ENCODE results near the gene B3GNT7.

- TF ChIP-seq, protein P1, sequence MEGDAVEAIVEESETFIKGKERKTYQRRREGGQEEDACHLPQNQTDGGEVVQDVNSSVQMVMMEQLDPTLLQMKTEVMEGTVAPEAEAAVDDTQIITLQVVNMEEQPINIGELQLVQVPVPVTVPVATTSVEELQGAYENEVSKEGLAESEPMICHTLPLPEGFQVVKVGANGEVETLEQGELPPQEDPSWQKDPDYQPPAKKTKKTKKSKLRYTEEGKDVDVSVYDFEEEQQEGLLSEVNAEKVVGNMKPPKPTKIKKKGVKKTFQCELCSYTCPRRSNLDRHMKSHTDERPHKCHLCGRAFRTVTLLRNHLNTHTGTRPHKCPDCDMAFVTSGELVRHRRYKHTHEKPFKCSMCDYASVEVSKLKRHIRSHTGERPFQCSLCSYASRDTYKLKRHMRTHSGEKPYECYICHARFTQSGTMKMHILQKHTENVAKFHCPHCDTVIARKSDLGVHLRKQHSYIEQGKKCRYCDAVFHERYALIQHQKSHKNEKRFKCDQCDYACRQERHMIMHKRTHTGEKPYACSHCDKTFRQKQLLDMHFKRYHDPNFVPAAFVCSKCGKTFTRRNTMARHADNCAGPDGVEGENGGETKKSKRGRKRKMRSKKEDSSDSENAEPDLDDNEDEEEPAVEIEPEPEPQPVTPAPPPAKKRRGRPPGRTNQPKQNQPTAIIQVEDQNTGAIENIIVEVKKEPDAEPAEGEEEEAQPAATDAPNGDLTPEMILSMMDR (IDR thresholded peaks at IDR 0.05), result peak in 1 of 4 experiments; percentile 45
- no peak for TF ChIP-seq POLR2A (IDR thresholded peaks at IDR 0.05)
Observed at GRCh38 chr2:231394211-231395141, 1.0 kb upstream of the B3GNT7 start.
